K562 (cell line): ENCODE results near the gene TARP.

Experiments used
- ATAC-seq: fragments of 200-7000 bp; cut with Tn5 transposase; 3 replicates; pipeline ENCODE4 v1.9.1; 2020; ENCODE audit warnings: moderate library complexity
- BruUV-seq: library from RNA; stranded (reverse); fragments of 400-500 nt; replicated peaks from 2 replicates; lab custom pipeline; 2021; lab: Mats Ljungman, UMichigan
- CTCF ChIA-PET: fragments of 300-600 bp; formaldehyde crosslinking; extraction: SDS; loops from one replicate; lab custom pipeline; 2021; ENCODE audit warnings: low intra/inter-chr PET ratio; lab: Yijun Ruan, JAX
- POLR2A ChIA-PET: fragments of 300-600, 350-650 bp; sonication (Branson Sonifier 250); formaldehyde crosslinking; extraction: SDS; loops from one replicate; lab custom pipeline; 2021; ENCODE audit warnings: antibody characterized with exemption, inconsistent platforms; lab: Yijun Ruan, JAX
- DNase-seq, 4 experiments: peaks; one replicate each; pipeline versions ENCODE4 v3.0.0 to v3.0.0-alpha.2; 2011 to 2018; ENCODE audit warnings: low spot score in 3 of 4, mixed read lengths in 3 of 4; ENCODE audit errors: extremely low read depth in 1 of 4
- FAIRE-seq: peaks from 2 replicates; lab custom pipeline; 2011; peaks lifted over from hg19 to GRCh38; lab: Jason Lieb, UNC
- H2AFZ ChIP-seq: 2 replicates; pipeline ENCODE4 v1.6.0; 2011; ENCODE audit warnings: low read depth, low read length, control low read depth, inconsistent platforms
- H3K27ac ChIP-seq: fragments of 200-600 bp; 3 replicates; pipeline ENCODE4 v1.8.0; 2011; ENCODE audit warnings: low read depth, mild to moderate bottlenecking, control low read depth, inconsistent platforms, low read length, moderate library complexity, mixed read lengths; ENCODE audit errors: extremely low read depth
- H3K27me3 ChIP-seq, 2 experiments: fragments of 300-600 bp in 1 of 2; 2 replicates in 1 of 2; 3 replicates in 1 of 2; pipeline versions ENCODE4 v1.6.0 to v1.8.0; 2011; ENCODE audit warnings: inconsistent platforms in 2 of 2, low read length in 2 of 2, mild to moderate bottlenecking in 1 of 2, mixed read lengths in 1 of 2, moderate library complexity in 1 of 2; ENCODE audit not compliant: control insufficient read depth in 2 of 2, insufficient read depth in 2 of 2
- H3K36me3 ChIP-seq: fragments of 300-600 bp; 3 replicates; pipeline ENCODE4 v1.8.0; 2011; ENCODE audit warnings: mild to moderate bottlenecking, low read length, inconsistent platforms; ENCODE audit not compliant: control insufficient read depth, insufficient read depth
- H3K4me1 ChIP-seq, 2 experiments: fragments of 200-600 bp in 1 of 2; replicated peaks in 1 of 2; 2 replicates in 1 of 2; 3 replicates in 1 of 2; pipeline versions ENCODE4 v1.5.1 to v1.8.0; 2011; ENCODE audit warnings: inconsistent platforms in 2 of 2, low read length in 2 of 2, mild to moderate bottlenecking in 1 of 2, mixed read lengths in 1 of 2, moderate library complexity in 1 of 2; ENCODE audit not compliant: control insufficient read depth in 2 of 2, insufficient read depth in 2 of 2
- H3K4me2 ChIP-seq: 2 replicates; pipeline ENCODE4 v1.6.1; 2011; ENCODE audit warnings: low read length, control low read depth, inconsistent platforms, mixed read lengths; ENCODE audit not compliant: insufficient read depth
- H3K4me3 ChIP-seq: fragments of 200-600 bp; sonication (generic), shearing (Covaris generic); 2 replicates; pipeline ENCODE4 v1.5.1; 2016; ENCODE audit warnings: control low read depth, inconsistent platforms
- H3K79me2 ChIP-seq: fragments of 200-600 bp; 3 replicates; pipeline ENCODE4 v1.8.0; 2011; ENCODE audit warnings: low read length, inconsistent platforms; ENCODE audit not compliant: control insufficient read depth, insufficient read depth
- H3K9ac ChIP-seq, 2 experiments: 2 replicates each; pipeline versions ENCODE4 v1.6.0 to v1.6.1; 2011; ENCODE audit warnings: low read depth in 2 of 2, low read length in 2 of 2, control low read depth in 1 of 2, inconsistent platforms in 1 of 2, mild to moderate bottlenecking in 1 of 2, mixed read lengths in 1 of 2; ENCODE audit not compliant: insufficient read depth in 1 of 2
- H3K9me1 ChIP-seq: one replicate; pipeline ENCODE4 v1.6.0; 2011; ENCODE audit warnings: inconsistent platforms, mild to moderate bottlenecking, low read length, moderate library complexity; ENCODE audit not compliant: control insufficient read depth, insufficient read depth
- H3K9me3 ChIP-seq: replicated peaks from 2 replicates; pipeline ENCODE4 v1.5.1; 2011; ENCODE audit warnings: low read depth, low read length, inconsistent platforms; ENCODE audit not compliant: control insufficient read depth, insufficient read depth
- H4K20me1 ChIP-seq: replicated peaks from 2 replicates; pipeline ENCODE4 v1.6.1; 2011; ENCODE audit warnings: low read length, inconsistent platforms, mixed read lengths; ENCODE audit not compliant: control insufficient read depth, insufficient read depth
- EP300 ChIP-seq: IDR thresholded peaks from 2 replicates; pipeline ENCODE4 v1.6.1; 2012; ENCODE audit warnings: low read length, improper control_type of control experiment
- ESRRB ChIP-seq: fragments of 250-450 bp; sonication (Bioruptor Pico); IDR thresholded peaks from 2 replicates; pipeline ENCODE4 v1.5.0; 2020; ENCODE audit warnings: mild to moderate bottlenecking, moderate library complexity, borderline replicate concordance
- LARP7 ChIP-seq: fragments of 450-650 bp; IDR thresholded peaks from 2 replicates; pipeline ENCODE4 v1.6.1; 2016
- NR2C2 ChIP-seq, 2 experiments: fragments of 200-800 bp in 1 of 2; sonication (Bioruptor generic) in 1 of 2; sonication (generic) in 1 of 2; formaldehyde crosslinking in 1 of 2; IDR thresholded peaks; 2 replicates each; pipeline versions ENCODE4 v1.6.1 to v1.8.0; 2016 to 2022; ENCODE audit warnings: mild to moderate bottlenecking in 1 of 2, missing compliant biosample characterization in 1 of 2, missing genetic modification characterization in 1 of 2, missing genetic modification reagents in 1 of 2
- SRSF3 ChIP-seq: fragments of 200-400 bp; formaldehyde crosslinking; IDR thresholded peaks from 2 replicates; pipeline ENCODE4 v1.6.1; 2016; ENCODE audit warnings: mild to moderate bottlenecking, low read length, moderate library complexity; ENCODE audit not compliant: insufficient read depth
- ZNF224 ChIP-seq: sonication (generic); formaldehyde crosslinking; IDR thresholded peaks from 2 replicates; pipeline ENCODE4 v1.8.0; 2022; ENCODE audit warnings: mild to moderate bottlenecking, missing genetic modification reagents
- WGBS: fragments of 100-300 bp; shearing (Covaris generic); methylation state at CpG from one replicate; pipeline ENCODE4 v1.1.6; 2016; ENCODE audit warnings: low coverage, mixed read lengths; ENCODE audit not compliant: insufficient coverage; ENCODE audit errors: missing lambda C conversion rate; 5-methylcytosine and 5-hydroxymethylcytosine counted together
- in situ Hi-C: fragments of 300-500 bp; cut with MboI; formaldehyde crosslinking; loops from 4 replicates; pipeline ENCODE4 v1.15.0; 2018; ENCODE audit warnings: inconsistent platforms, mixed read lengths
- intact Hi-C: fragments of 100-400 bp; cut with micrococcal nuclease; formaldehyde crosslinking; loops from 2 replicates; pipeline ENCODE4 v1.14.2; 2022

TARP gene

DNA sequence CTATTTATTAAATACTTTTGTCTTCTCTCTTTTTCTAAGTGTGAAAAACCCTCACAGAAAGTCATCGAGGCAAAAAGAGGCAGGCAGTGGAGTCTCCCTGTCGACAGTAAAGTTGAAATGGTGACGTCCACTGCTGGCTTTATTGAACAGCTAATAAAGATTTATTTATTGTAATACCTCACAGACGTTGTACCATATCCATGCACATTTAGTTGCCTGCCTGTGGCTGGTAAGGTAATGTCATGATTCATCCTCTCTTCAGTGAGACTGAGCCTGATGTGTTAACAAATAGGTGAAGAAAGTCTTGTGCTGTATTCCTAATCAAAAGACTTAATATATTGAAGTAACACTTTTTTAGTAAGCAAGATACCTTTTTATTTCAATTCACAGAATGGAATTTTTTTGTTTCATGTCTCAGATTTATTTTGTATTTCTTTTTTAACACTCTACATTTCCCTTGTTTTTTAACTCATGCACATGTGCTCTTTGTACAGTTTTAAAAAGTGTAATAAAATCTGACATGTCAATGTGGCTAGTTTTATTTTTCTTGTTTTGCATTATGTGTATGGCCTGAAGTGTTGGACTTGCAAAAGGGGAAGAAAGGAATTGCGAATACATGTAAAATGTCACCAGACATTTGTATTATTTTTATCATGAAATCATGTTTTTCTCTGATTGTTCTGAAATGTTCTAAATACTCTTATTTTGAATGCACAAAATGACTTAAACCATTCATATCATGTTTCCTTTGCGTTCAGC lies 43.4 kb downstream of the TARP start:
- no peaks in the 10 kb centered on the region for H3K79me2 ChIP-seq
- intact Hi-C loops (no loop called here), in situ Hi-C loops (no loop called here)
- DNase-seq (no peak), ATAC-seq (no peak), FAIRE-seq (no peak)
- ChIA-PET POLR2A (no interaction called here), CTCF (no interaction called here)
- H3K9me1 ChIP-seq: no peaks in the 10 kb centered on the region
- no peaks in the 10 kb centered on the region for H4K20me1 ChIP-seq
- H2AFZ ChIP-seq: no peak overlapping the region
- no peak overlapping the region for H3K4me3 ChIP-seq
- no peaks in the 10 kb centered on the region for H3K27me3 ChIP-seq
- 74% methylated on average over 6 of the region's 6 CpGs for WGBS
- H3K4me2 ChIP-seq: no peak overlapping the region
- no peak overlapping the region for H3K9ac ChIP-seq
- H3K27ac ChIP-seq: no peak overlapping the region
- no peaks in the 10 kb centered on the region for H3K9me3 ChIP-seq
- BruUV-seq: TSS peak; percentile 32
- TF ChIP-seq ESRRB (no peak), SRSF3 (no peak), LARP7 (no peak), NR2C2 (CRISPR knock-in tag; IDR thresholded peaks at IDR 0.05) (no peak), NR2C2 (tag; IDR thresholded peaks at IDR 0.05) (no peak), ZNF224 (CRISPR knock-in tag) (no peak), EP300 (no peak)
- H3K36me3 ChIP-seq: peaks cover 14% of the 10 kb centered on the region; the same call in 2 of the 3 replicates
- peaks cover 0 to 4% of the 10 kb centered on the region in 2 experiments; a peak in 1 of 5 replicates for H3K4me1 ChIP-seq
